B cell (primary cell): ENCODE results near the gene SEC16B. TPM values are rescaled to one million over a fixed set of nuclear protein-coding genes. Genes with fewer than 3 reads are reported as not detected.

ENCODE experiments used
- ATAC-seq: fragments of 200-7000 bp; cut with Tn5 transposase; one replicate; pipeline ENCODE4 v1.10.0; 2021; ENCODE audit warnings: low read depth, mild to moderate bottlenecking, moderate number of reproducible peaks, moderate library complexity
- CTCF ChIA-PET: fragments of 350-600 bp; sonication (Branson Sonifier 250); formaldehyde crosslinking; loops from one replicate; lab custom pipeline; 2021; ENCODE audit warnings: antibody characterized with exemption, inconsistent platforms; lab: Charles Lee
- POLR2A ChIA-PET: fragments of 350-600 bp; sonication (Branson Sonifier 250); formaldehyde crosslinking; loops from one replicate; lab custom pipeline; 2021; ENCODE audit warnings: antibody characterized with exemption; lab: Charles Lee
- DNase-seq: peaks from one replicate; pipeline ENCODE4 v3.0.0; 2013
- H2AFZ ChIP-seq: 2 replicates; pipeline ENCODE4 v1.6.1; 2012; ENCODE audit warnings: mild to moderate bottlenecking, low read depth, low read length; ENCODE audit not compliant: insufficient read depth, poor library complexity, severe bottlenecking
- H3K27ac ChIP-seq, 2 donors: 1 replicate in 1 of 2; 2 replicates in 1 of 2; pipeline ENCODE4 v1.5.1; 2012 to 2013; ENCODE audit warnings: low read length in 2 of 2, mild to moderate bottlenecking in 2 of 2, moderate library complexity in 1 of 2
- H3K27me3 ChIP-seq, 4 experiments: fragments of 200-600 bp in 1 of 4; sonication (generic) in 1 of 4; replicated peaks in 1 of 4; 1 replicate in 2 of 4; 2 replicates in 2 of 4; pipeline versions ENCODE4 v1.6.1 to v1.7.0; 2013 to 2016; ENCODE audit warnings: low read length in 3 of 4, mild to moderate bottlenecking in 2 of 4, mixed read lengths in 1 of 4, moderate library complexity in 1 of 4; ENCODE audit not compliant: insufficient read depth in 4 of 4, control insufficient read depth in 3 of 4; ENCODE audit errors: control extremely low read depth in 1 of 4
- H3K36me3 ChIP-seq, 2 experiments: replicated peaks in 1 of 2; 1 replicate in 1 of 2; 2 replicates in 1 of 2; pipeline versions ENCODE4 v1.6.1 to v1.7.1; 2013; ENCODE audit warnings: low read length in 1 of 2; ENCODE audit not compliant: insufficient read depth in 2 of 2, control insufficient read depth in 1 of 2; ENCODE audit errors: control extremely low read depth in 1 of 2, extremely low read depth in 1 of 2
- H3K4me1 ChIP-seq, 2 donors: fragments of 200-600 bp in 1 of 2; sonication (generic) in 1 of 2; 1 replicate in 1 of 2; 2 replicates in 1 of 2; pipeline versions ENCODE4 v1.5.1 to v1.6.1; 2013 to 2017; ENCODE audit warnings: low read length in 2 of 2; ENCODE audit not compliant: control insufficient read depth in 2 of 2, insufficient read depth in 2 of 2
- H3K4me2 ChIP-seq: replicated peaks from 2 replicates; pipeline ENCODE3; 2012; ENCODE audit warnings: mild to moderate bottlenecking, low read depth, low read length; ENCODE audit not compliant: poor library complexity, severe bottlenecking
- H3K4me3 ChIP-seq, 5 experiments: fragments of 200-600 bp in 1 of 5; sonication (generic) in 1 of 5; 1 replicate in 3 of 5; 2 replicates in 2 of 5; pipeline versions ENCODE4 v1.5.1 to v1.7.0; 2011 to 2016; ENCODE audit warnings: low read length in 4 of 5, mild to moderate bottlenecking in 4 of 5, low read depth in 2 of 5, control low read depth in 1 of 5, moderate library complexity in 1 of 5; ENCODE audit not compliant: insufficient read depth in 1 of 5; ENCODE audit errors: control extremely low read depth in 1 of 5, extremely low read depth in 1 of 5
- H3K79me2 ChIP-seq: fragments of 200-600 bp; sonication (generic); one replicate; pipeline ENCODE4 v1.6.0; 2016; ENCODE audit warnings: low read length; ENCODE audit not compliant: control insufficient read depth, insufficient read depth
- H3K9ac ChIP-seq: fragments of 200-600 bp; sonication (generic); 2 replicates; pipeline ENCODE4 v1.6.1; 2017; ENCODE audit warnings: mild to moderate bottlenecking, low read length, moderate library complexity
- H3K9me3 ChIP-seq, 3 donors: one replicate each; pipeline versions ENCODE4 v1.6.1 to v1.7.1; 2013; ENCODE audit warnings: low read length in 2 of 3; ENCODE audit not compliant: control insufficient read depth in 2 of 3, insufficient read depth in 1 of 3; ENCODE audit errors: control extremely low read depth in 1 of 3
- H4K20me1 ChIP-seq: 2 replicates; pipeline ENCODE4 v1.6.0; 2012; ENCODE audit warnings: mild to moderate bottlenecking, low read length; ENCODE audit not compliant: insufficient read depth, control insufficient read depth, poor library complexity, severe bottlenecking
- H3K27ac Mint-ChIP-seq: one replicate; pipeline ENCODE4 v1.8.0; 2021; ENCODE audit warnings: mixed read lengths
- H3K27me3 Mint-ChIP-seq: one replicate; pipeline ENCODE4 v1.8.0; 2021; ENCODE audit warnings: mixed read lengths
- H3K4me1 Mint-ChIP-seq: one replicate; pipeline ENCODE4 v1.8.0; 2021; ENCODE audit warnings: mixed read lengths
- H3K4me3 Mint-ChIP-seq: one replicate; pipeline ENCODE4 v1.8.0; 2021; ENCODE audit warnings: mixed read lengths
- H3K9me3 Mint-ChIP-seq: one replicate; pipeline ENCODE4 v1.8.0; 2022; ENCODE audit warnings: mixed read lengths; ENCODE audit not compliant: insufficient read depth
- CTCF ChIP-seq: fragments of 200-600 bp; IDR thresholded peaks from one replicate; pipeline ENCODE4 v1.8.0; 2022; ENCODE audit warnings: antibody characterized with exemption, mild to moderate bottlenecking
- EZH2 ChIP-seq: IDR thresholded peaks from 2 replicates; pipeline ENCODE4 v1.6.1; 2012; ENCODE audit warnings: borderline replicate concordance, low read depth, mild to moderate bottlenecking, moderate library complexity, low read length; ENCODE audit not compliant: insufficient read depth, poor library complexity, severe bottlenecking
- WGBS: methylation state at CpG from one replicate; pipeline ENCODE4 v1.1.5; 2013; ENCODE audit warnings: missing lambda C conversion rate; ENCODE audit not compliant: insufficient coverage; 5-methylcytosine and 5-hydroxymethylcytosine counted together
- intact Hi-C: fragments of 100-400 bp; cut with micrococcal nuclease; formaldehyde crosslinking; loops from one replicate; pipeline ENCODE4 v1.10.0; 2022
- polyA plus RNA-seq: library from polyadenylated mRNA; depleted of rRNA; stranded (reverse); fragments of >200 nt; gene quantifications from 2 replicates; pipeline ENCODE4 v1.2.3, GENCODE V29; 2012
- total RNA-seq, 2 donors: library from RNA; stranded (reverse); fragments of 120-200 nt in 1 of 2; gene quantifications; 1 replicate in 1 of 2; 2 replicates in 1 of 2; pipeline versions ENCODE4 v1.2.3 to v1.2.4, GENCODE V29; 2013 to 2022

The SEC16B gene
- total and polyA plus RNA-seq, 2 donors (not counting 1 experiment from before 2014, with no cell fraction given): 0.03 to 0.10 TPM

- no peak overlapping the region for H3K4me3 Mint-ChIP-seq
These were observed 9.9 kb downstream of the SEC16B start for GRCh38 chr1:177959811-177960515.

DNA sequence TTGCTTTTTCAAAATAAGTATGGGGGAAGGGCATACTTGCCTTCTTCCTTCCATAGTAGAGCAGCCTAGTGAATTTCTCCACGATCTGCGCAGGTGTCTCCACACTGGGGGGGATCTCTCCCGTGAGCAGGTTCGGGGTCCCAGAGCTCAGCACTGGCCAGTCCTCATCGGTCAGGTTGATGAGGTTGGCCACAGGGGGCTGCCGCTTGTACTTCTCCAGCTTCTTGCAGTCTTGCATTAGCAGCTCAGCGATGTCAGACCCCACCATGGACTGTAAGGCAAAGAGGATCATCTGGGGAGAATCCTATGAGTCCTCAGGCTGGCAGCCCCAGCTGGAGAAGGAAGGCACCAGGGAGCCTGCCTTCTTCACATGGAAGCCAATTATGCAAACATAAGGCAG is 11.8 kb downstream of the SEC16B start:
- Histone ChIP-seq H2AFZ (no peak overlapping the region), H3K4me1 (no peaks in the 10 kb centered on the region), H3K27ac (no peak overlapping the region), H3K36me3 (no peaks in the 10 kb centered on the region), H3K9me3 (no peaks in the 10 kb centered on the region), H3K79me2 (no peaks in the 10 kb centered on the region), H3K4me2 (no peak overlapping the region), H3K27me3 (no peaks in the 10 kb centered on the region), H3K9ac (no peak overlapping the region), H4K20me1 (no peaks in the 10 kb centered on the region), H3K4me3 (no peak overlapping the region)
- intact Hi-C loops: no loop called here
- ChIA-PET POLR2A (no interaction called here), CTCF (no interaction called here)
- Mint-ChIP-seq H3K27ac (no peak overlapping the region), H3K4me1 (no peaks in the 10 kb centered on the region), H3K9me3 (no peaks in the 10 kb centered on the region), H3K4me3 (no peak overlapping the region), H3K27me3 (peaks cover 4% of the 10 kb centered on the region)
- ATAC-seq (no peak), DNase-seq (no peak)
- WGBS: 90% methylated on average over 5 of the region's 7 CpGs
- no peak for TF ChIP-seq CTCF
- no peak for TF ChIP-seq EZH2

More at GRCh38 chr1:177959811-177960515, 9.9 kb downstream of the SEC16B start:
- Histone ChIP-seq H3K9ac (no peak overlapping the region), H2AFZ (no peak overlapping the region), H3K4me1 (no peaks in the 10 kb centered on the region), H3K4me3 (no peak overlapping the region), H3K36me3 (no peaks in the 10 kb centered on the region), H3K4me2 (no peak overlapping the region), H3K9me3 (peaks cover 0 to 5% (median 0%) of the 10 kb centered on the region in 3 donors), H4K20me1 (no peaks in the 10 kb centered on the region), H3K27ac (no peak overlapping the region), H3K27me3 (no peaks in the 10 kb centered on the region), H3K79me2 (no peaks in the 10 kb centered on the region)
- Mint-ChIP-seq H3K4me1 (no peaks in the 10 kb centered on the region), H3K9me3 (no peaks in the 10 kb centered on the region), H3K27me3 (no peaks in the 10 kb centered on the region), H3K27ac (no peak overlapping the region)
- WGBS: 61% methylated on average over 2 of the region's 5 CpGs
- ATAC-seq: no peak
- DNase-seq: no peak
- no peak for TF ChIP-seq CTCF
- intact Hi-C loops: no loop called here
- POLR2A ChIA-PET: no interaction called here
- CTCF ChIA-PET: no interaction called here
